GM12864 (cell line): ENCODE measurements around the gene SUPT16H.
"Not testable (repeated sequence)": the region's sequence is repeated elsewhere in the genome, so short reads cannot be mapped to it uniquely, and the experiment has no call there.

Experiments
- DNase-seq: peaks from one replicate; pipeline ENCODE4 v3.0.0-alpha.2; 2011; ENCODE audit warnings: low read depth
- H3K4me3 ChIP-seq: 2 replicates; pipeline ENCODE4 v1.5.1; 2011; ENCODE audit warnings: mild to moderate bottlenecking, low read depth, low read length, control low read depth
- CTCF ChIP-seq: IDR thresholded peaks from 2 replicates; pipeline ENCODE4 v1.5.1; 2011; ENCODE audit warnings: low read depth, mild to moderate bottlenecking, moderate library complexity, low read length, control low read depth, inconsistent platforms; ENCODE audit errors: missing control alignments

SUPT16H gene

GRCh38 chr14:21384494-21384851 is 654 bp upstream of the SUPT16H start:
- no peak for TF ChIP-seq CTCF
- peak overlapping the region; percentile 77 for H3K4me3 ChIP-seq
- peak; percentile 5 for DNase-seq

GRCh38 chr14:21382886-21383847 is 652 bp downstream of the SUPT16H start:
- H3K4me3 ChIP-seq, result peak overlapping the region; percentile 77
- no peak for TF ChIP-seq CTCF
- peak; percentile 21 for DNase-seq

GRCh38 chr14:21382095-21382494 is 1.7 kb downstream of the SUPT16H start:
- no peak for TF ChIP-seq CTCF
- H3K4me3 ChIP-seq, result peak overlapping the region; percentile 77; the same call in 1 of the 2 replicates
- no peak for DNase-seq

GRCh38 chr14:21379338-21379737 is 4.5 kb downstream of the SUPT16H start:
- no peak overlapping the region for H3K4me3 ChIP-seq
- TF ChIP-seq CTCF, result no peak
- no peak for DNase-seq

GRCh38 chr14:21373980-21374379 is 9.8 kb downstream of the SUPT16H start:
- DNase-seq, result no peak
- TF ChIP-seq CTCF, result no peak
- H3K4me3 ChIP-seq, result no peak overlapping the region

- DNase-seq, H3K4me3 ChIP-seq: not testable (repeated sequence)
These were observed 11.0 kb downstream of the SUPT16H start for GRCh38 chr14:21372814-21373213.

GRCh38 chr14:21369949-21370679 is 13.7 kb downstream of the SUPT16H start:
- no peak overlapping the region for H3K4me3 ChIP-seq
- TF ChIP-seq CTCF, result no peak

More at GRCh38 chr14:21369949-21370679, 13.7 kb downstream of the SUPT16H start:
- DNase-seq, result no peak
